Spleen (tissue), 7 donors: ENCODE data around the gene CDH13.

Experiments used
- CTCF ChIP-seq, 11 experiments: fragments of 200-600 bp in 7 of 11; fragments of 450-650 bp in 4 of 11; sonication (generic) in 4 of 11; IDR thresholded peaks in 8 of 11; conservative IDR thresholded peaks in 3 of 11; 1 replicate in 7 of 11; 2 replicates in 4 of 11; pipeline versions ENCODE4 v1.4.0 to v1.8.0; 2016 to 2021; ENCODE audit warnings: antibody characterized with exemption in 11 of 11, inconsistent platforms in 4 of 11, mild to moderate bottlenecking in 1 of 11
- POLR2AphosphoS5 ChIP-seq, 3 donors: sonication (generic); formaldehyde crosslinking; IDR thresholded peaks; one replicate each; pipeline ENCODE4 v1.5.1; 2017; ENCODE audit warnings: antibody characterized with exemption in 3 of 3
- donor health status: DM: no; HTN: no; CAD: no; lungs with moderate emphysema.
- donor health status: DM: no; HTN: no; CAD: no.
- donor health status: DM: no; HTN: no; CAD: no.

DNA sequence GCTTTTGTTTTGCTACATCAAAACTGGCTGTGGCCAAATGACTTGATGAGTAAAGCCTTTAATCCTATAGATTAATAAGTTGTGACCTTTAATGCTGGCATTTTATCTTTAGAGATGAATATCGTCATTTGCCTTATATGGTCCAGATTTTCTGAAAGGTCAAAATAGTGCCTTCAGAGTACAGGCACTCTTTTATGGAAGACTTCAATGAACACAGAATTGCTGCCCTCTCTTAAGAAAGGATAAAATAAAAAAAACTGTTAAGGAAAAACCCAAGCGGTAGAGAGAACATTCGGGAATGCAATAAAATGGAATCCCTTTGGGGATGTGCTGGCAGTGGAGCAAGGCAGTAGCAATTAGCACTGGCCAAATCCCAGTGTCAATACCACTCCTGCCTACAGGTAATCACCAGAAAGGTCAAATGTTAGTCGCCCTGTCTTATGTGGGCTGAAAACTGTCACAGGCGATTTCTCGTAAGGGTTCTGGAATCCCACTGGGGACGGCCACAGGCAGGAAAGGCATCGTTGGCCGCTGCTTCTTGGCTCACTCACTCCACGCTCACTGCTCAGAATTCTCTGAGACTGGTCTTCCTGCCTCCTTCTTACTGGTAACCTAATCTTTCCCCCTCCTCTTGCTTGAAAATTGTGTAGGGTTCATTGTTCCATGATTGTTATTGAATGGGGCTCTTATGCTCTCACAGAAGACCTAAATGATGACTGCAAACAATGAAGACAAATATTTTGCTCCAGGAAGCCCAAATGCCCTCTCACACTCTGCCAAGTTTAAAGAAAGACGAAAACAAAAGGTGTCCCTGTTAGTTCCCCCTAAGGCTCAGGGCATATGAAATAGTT, 1135.6 kb downstream of the CDH13 start:
- no peak for TF ChIP-seq POLR2AphosphoS5 (IDR thresholded peaks at IDR 0.05)
- TF ChIP-seq CTCF (IDR thresholded peaks at IDR 0.05 in 8 of 11, conservative IDR thresholded peaks at IDR 0.05 in 3 of 11) = no peak
